ENCODE measurements around the gene CNIH1.
"Not testable (repeated sequence)": the region's sequence is repeated elsewhere in the genome, so short reads cannot be mapped to it uniquely, and the experiment has no call there.

Gene CNIH1

DNA sequence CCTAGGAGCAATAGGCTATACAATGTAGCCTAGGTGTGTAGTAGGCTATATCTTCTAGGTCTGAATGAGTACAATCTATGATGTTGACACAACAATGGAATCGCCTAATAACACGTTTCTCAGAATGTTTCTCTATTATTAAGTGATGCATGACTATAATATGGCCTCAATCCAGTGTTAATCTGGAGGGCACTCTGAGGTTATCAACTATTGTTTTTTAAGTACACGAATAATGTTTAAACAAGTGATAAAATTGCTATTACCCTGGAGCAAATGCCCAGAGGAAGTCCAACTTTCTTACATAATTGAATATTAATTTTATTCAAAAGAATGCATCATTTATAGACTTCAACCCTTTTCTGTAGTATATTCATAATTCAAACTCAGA, 16.4 kb upstream of the CNIH1 start:
- in situ Hi-C loops (cut with HindIII; ENCODE audit: low pct_unique_long_range_greater_than_20kb, low sequenced_read_pairs), result no loop called here
- no peak for TF ChIP-seq JUND (IDR thresholded peaks at IDR 0.05; ENCODE audit: low read depth)
- no peak for DNase-seq (ENCODE audit: low read depth in 1 of 2, low spot score in 1 of 2)

DNA sequence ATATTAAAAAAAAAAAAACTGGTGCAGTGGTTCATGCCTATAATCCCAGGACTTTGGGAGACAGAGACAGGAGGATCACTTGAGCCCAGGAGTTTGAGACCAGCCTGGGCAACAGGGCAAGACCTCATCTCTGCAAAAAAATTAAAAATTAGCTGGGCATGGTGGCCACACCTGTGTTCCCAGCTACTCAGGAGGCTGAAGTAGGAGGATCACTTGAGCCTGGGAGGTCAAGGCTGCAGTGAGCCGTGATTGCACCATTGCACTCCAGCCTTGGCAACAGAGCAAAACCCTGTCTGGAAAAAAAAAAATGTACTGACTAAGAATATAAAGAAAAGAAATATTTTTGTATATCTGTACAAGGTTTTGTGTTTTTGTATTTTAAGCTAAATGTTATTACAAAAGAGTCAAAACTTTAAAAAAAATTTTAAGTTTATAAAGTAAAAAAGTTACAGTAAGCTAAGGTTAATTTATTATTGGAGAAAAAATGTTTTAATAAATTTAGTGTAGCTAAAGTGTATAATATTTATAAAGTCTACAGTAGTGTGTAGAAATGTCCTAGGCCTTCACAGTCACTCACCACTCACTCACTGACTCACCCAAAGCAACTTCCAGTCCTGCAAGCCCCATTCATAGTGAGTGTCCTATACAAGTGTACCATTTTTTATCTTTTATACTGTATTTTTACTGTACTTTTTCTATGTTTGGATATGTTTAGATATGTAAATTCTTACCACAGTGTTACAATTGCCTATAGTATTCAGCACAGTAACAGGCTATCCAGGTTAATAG, 15.8 kb upstream of the CNIH1 start:
- DNase-seq (ENCODE audit: low read depth in 1 of 2, low spot score in 1 of 2); in situ Hi-C loops (cut with HindIII; ENCODE audit: low pct_unique_long_range_greater_than_20kb, low sequenced_read_pairs): not testable (repeated sequence)

DNA sequence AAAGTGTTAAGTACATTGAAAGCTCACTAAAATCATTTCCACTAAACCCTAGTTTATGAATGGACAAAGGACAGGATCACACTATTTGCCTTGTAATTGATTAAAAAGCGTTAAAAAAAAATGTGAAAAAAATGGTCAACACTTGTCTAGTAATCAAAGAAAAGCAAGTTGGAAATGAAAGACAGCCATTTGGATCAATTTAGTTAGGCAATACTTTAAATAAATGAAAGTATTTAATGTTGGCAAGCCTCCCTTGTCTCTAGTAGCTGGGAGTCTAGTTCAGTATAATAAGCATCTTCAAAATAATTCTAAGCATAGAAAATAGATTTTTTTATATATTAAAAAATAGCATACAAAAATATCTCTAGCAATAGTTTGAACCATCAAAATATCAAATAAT, 14.2 kb upstream of the CNIH1 start:
- TF ChIP-seq JUND (IDR thresholded peaks at IDR 0.05; ENCODE audit: low read depth), result no peak
- in situ Hi-C loops (cut with HindIII; ENCODE audit: low pct_unique_long_range_greater_than_20kb, low sequenced_read_pairs), result no loop called here
- DNase-seq (ENCODE audit: low read depth in 1 of 2, low spot score in 1 of 2), result no peak

DNA sequence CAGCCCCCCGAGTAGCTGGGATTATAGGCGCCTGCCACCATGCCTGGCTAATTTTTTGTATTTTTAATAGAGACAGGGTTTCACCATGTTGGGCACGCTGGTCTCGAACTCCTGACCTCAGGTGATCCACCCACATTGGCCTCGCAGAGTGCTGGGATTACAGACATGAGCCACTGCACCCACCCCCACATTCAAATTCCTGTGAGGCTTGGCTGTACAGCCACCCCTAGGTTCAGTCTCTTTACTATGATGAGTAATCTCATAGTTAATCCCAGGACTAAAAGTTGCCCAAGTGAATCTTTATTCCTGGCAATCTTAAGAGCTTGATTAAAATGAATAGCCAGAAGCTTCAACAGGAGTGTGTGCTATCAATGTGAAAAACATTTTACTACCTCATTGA, 12.8 kb upstream of the CNIH1 start:
- not testable (repeated sequence) for DNase-seq (ENCODE audit: low read depth in 1 of 2, low spot score in 1 of 2)

DNA sequence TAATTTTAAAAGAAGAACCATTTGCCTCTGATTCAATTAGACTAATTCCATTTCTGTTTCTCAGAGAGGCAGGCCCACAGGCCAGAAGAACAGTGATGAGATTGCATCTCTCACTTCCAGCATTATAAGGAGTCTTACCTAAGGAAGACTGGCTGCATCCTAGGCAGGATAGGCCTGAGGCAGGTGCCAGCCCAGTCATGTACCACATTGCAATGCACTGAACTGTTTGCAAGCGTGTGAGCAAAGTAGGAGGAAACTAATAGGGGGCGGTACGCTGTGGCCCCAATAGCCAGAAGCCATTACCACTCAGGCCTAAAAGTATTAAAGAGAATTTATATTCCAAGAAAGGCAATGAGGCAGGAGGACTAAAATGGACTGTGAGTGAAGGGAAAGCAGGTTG, 12.1 kb upstream of the CNIH1 start:
- no peak for TF ChIP-seq JUND (IDR thresholded peaks at IDR 0.05; ENCODE audit: low read depth)
- no peak for DNase-seq (ENCODE audit: low read depth in 1 of 2, low spot score in 1 of 2)
- in situ Hi-C loops (cut with HindIII; ENCODE audit: low pct_unique_long_range_greater_than_20kb, low sequenced_read_pairs), result no loop called here

More for the DNA sequence above, 12.8 kb upstream of the CNIH1 start:
- in situ Hi-C loops (cut with HindIII; ENCODE audit: low pct_unique_long_range_greater_than_20kb, low sequenced_read_pairs), result not testable (repeated sequence)

DNA sequence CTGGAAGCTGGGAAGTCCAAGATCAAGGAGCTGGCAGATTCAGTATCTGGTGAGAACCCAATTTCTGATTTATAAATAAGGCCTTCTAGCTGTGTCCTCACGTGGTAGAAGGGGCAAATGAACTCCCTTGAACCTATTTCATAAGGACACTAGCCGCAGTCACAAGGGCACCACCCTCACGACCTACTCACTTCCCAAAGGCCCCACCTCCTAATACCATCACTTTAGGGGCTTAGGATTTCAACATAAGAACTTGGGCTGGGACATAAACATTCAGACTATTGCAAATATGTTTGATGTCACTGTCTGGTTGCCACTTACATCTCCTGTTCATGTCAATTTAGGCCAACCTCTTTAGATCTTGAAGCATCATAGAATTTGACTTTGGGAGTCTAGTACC, 10.8 kb upstream of the CNIH1 start:
- TF ChIP-seq JUND (IDR thresholded peaks at IDR 0.05; ENCODE audit: low read depth), result no peak

DNA sequence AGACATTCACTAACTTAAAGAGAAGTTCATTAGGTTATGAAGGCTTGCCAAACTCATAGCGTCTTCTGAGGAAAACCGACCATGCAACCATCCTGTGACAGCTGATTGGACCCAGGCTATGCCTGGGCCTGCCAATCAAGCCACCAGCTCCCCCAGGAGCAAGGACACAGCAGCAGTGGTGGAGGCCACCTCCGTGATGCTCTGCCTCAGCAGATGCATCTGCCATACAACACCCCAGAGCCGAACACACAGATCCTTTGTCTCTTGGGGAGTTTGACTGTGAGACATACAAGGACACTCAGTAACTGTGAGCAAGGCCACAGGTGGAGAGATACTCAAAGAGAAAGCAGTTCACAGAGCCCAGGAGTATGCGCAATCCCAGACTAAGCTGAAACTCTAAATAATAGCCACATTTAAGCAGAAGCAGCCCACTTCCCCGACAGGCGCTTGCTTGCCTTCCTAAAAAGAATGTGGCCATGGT, 10.0 kb upstream of the CNIH1 start:
- TF ChIP-seq JUND (IDR thresholded peaks at IDR 0.05; ENCODE audit: low read depth), result no peak
- DNase-seq (ENCODE audit: low read depth in 1 of 2, low spot score in 1 of 2), result no peak
- in situ Hi-C loops (cut with HindIII; ENCODE audit: low pct_unique_long_range_greater_than_20kb, low sequenced_read_pairs), result no loop called here

More for the DNA sequence above, 10.8 kb upstream of the CNIH1 start:
- in situ Hi-C loops (cut with HindIII; ENCODE audit: low pct_unique_long_range_greater_than_20kb, low sequenced_read_pairs), result no loop called here
- DNase-seq (ENCODE audit: low read depth in 1 of 2, low spot score in 1 of 2), result no peak

DNA sequence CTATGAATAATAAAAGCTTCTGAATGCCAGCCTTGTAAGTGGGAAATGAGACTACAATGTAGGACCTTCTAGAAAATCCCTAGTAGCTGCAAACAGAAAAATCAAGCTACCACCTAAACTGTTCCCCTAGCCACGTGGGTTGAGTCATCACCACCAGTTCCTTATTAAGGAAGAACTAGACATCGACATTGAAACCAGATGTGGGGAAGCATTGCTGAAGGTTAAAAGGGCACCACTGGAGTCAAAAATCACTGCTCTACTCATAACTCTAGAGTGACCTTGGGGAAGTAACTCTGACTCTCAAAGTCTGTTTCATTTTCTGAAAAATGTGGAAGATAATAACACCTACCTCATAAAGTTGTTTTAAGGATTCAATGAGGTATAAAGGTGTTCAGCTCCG, 9.4 kb upstream of the CNIH1 start:
- no peak for DNase-seq (ENCODE audit: low read depth in 1 of 2, low spot score in 1 of 2)
- in situ Hi-C loops (cut with HindIII; ENCODE audit: low pct_unique_long_range_greater_than_20kb, low sequenced_read_pairs), result no loop called here
- no peak for TF ChIP-seq JUND (IDR thresholded peaks at IDR 0.05; ENCODE audit: low read depth)

DNA sequence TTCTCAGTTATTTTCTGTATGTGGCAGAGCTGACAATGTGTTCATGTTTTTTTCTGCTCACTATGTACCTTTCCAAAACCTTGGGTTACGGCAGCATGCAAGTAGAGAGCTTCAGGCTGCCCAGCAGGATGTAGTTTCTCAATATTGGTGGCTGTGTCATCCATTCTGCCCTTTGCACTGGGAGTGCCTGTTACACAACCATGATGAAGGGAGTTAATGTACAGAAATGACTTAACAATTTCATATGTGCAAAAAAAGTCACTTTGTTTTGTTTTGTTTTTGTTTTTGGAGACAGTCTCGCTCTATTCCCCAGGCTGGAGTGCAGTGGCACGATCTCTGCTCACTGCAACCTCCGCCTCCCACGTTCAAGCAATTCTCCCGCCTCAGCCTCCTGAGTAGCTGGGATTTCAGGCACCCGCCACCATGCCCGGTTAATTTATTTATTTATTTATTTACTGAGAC, 6.1 kb upstream of the CNIH1 start:
- in situ Hi-C loops (cut with HindIII; ENCODE audit: low pct_unique_long_range_greater_than_20kb, low sequenced_read_pairs), result no loop called here
- DNase-seq (ENCODE audit: low read depth in 1 of 2, low spot score in 1 of 2), result no peak
- no peak for TF ChIP-seq JUND (IDR thresholded peaks at IDR 0.05; ENCODE audit: low read depth)

DNA sequence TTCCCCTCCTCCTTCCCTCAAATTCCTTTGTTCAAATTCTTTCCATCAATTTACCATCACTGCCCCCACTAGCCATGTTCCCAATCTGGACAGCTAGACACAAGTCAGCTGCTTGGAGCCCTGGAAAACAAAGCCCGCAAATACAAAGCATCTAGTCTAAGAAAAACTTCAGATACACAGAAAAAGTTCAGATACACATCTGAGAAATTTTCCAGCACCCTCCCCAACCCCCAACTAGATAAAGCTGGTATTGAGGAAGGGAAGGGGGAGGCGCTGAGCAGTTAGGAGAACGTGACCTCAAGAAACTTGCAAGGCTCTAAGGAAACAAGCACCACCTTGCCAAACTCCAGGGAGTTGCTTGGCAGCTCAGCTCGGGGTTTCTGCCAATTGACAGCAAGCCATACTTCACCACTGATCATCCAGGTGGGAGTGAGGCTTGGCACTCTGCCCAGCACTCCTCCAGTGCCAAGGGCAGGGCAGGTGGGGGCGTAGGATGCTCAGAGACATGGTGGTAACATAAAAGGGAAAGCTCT, 5.1 kb upstream of the CNIH1 start:
- no peak for DNase-seq (ENCODE audit: low read depth in 1 of 2, low spot score in 1 of 2)
- TF ChIP-seq JUND (IDR thresholded peaks at IDR 0.05; ENCODE audit: low read depth), result no peak
- in situ Hi-C loops (cut with HindIII; ENCODE audit: low pct_unique_long_range_greater_than_20kb, low sequenced_read_pairs), result no loop called here

DNA sequence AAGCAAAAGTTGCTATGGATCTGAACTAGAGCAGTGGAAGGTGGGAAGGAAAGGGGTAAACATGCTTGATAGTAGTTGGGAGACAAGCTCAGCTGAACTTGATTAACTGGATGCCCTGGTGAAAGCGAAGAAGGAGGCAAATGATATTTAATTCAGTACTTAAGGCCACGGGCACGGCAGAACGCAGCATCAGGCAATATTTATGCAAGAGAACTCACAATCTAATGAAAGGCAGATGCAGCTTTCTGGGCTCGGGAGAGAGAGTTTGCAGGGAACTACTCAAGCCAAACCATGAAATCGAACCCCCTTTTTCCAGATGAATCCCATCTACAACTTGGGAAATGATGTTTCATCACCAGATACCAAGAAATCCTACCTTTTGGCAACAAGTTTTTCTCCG, 3.5 kb upstream of the CNIH1 start:
- in situ Hi-C loops (cut with HindIII; ENCODE audit: low pct_unique_long_range_greater_than_20kb, low sequenced_read_pairs), result no loop called here
- no peak for TF ChIP-seq JUND (IDR thresholded peaks at IDR 0.05; ENCODE audit: low read depth)
- DNase-seq (ENCODE audit: low read depth in 1 of 2, low spot score in 1 of 2), result no peak

DNA sequence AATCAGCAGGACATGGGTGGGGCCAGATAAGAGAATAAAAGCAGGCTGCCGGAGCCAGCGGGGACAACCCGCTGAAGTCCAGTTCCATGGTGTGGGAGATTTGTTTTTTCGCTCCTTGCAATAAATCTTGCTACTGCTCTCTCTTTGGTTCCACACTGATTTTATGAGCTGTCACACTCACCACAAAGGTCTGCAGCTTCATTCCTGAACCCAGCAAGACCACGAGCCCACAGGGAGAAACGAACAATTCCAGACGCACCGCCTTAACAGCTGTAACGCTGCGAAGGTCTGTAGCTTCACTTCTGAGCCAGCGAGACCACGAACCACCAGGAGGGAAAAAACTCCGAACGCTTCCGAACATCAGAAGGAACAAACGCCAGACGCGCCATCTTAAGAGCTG, 2.8 kb upstream of the CNIH1 start:
- in situ Hi-C loops (cut with HindIII; ENCODE audit: low pct_unique_long_range_greater_than_20kb, low sequenced_read_pairs), result no loop called here
- TF ChIP-seq JUND (IDR thresholded peaks at IDR 0.05; ENCODE audit: low read depth), result no peak
- DNase-seq (ENCODE audit: low read depth in 1 of 2, low spot score in 1 of 2), result no peak

DNA sequence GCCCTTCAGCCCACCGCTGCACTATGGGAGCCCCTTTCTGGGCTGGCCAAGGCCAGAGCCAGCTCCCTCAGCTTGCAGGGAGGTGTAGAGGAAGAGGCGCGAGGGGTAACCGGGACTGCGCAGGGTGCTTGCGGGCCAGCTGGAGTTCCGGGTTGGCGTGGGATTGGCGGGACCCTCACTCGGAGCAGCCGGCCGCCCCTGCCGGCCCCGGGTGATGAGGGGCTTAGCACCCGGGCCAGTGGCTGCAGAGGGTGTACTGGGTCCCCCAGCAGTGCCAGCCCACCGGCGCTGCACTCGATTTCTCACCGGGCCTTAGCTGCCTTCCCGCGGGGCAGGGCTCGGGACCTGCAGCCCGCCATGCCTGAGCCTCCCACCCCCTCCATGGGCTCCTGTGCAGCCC, 1.8 kb upstream of the CNIH1 start:
- in situ Hi-C loops (cut with HindIII; ENCODE audit: low pct_unique_long_range_greater_than_20kb, low sequenced_read_pairs); DNase-seq (ENCODE audit: low read depth in 1 of 2, low spot score in 1 of 2): not testable (repeated sequence)

DNA sequence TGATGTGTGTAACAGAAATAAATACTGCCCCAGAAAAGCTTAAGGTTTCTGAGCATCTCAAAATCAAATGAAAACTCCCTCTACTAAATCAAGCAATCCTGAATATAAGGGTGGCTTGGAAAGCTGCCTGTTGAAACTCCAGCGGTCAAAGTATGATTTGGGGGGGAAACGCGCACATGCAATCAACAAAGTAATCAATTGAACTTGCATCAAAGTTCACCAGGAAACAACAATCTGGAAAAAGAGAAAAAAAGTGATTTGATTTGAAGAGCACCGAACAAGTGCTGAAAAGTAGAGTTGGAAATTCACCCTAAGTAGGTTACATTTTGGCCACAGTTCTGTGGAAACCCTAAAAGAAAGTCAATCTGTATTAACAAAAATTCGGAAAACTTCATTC, 700 bp downstream of the CNIH1 start:
- TF ChIP-seq JUND (IDR thresholded peaks at IDR 0.05; ENCODE audit: low read depth), result no peak
- in situ Hi-C loops (cut with HindIII; ENCODE audit: low pct_unique_long_range_greater_than_20kb, low sequenced_read_pairs), result no loop called here
- no peak for DNase-seq (ENCODE audit: low read depth in 1 of 2, low spot score in 1 of 2)
